ENCODE results near the gene CBLB. TPM values are rescaled to one million over a fixed set of nuclear protein-coding genes. Genes with fewer than 3 reads are reported as not detected.

Gene CBLB
- polyA plus RNA-seq, 4 donors = 8.8 to 29.8 (median 12.9) TPM

GRCh38 chr3:105686278-105686897, 182.4 kb downstream of the CBLB start:
- 27 to 46% (median 30%) methylated on average over 2 of the region's 2 CpGs for WGBS, 3 donors
- H3K27me3 ChIP-seq (ENCODE audit: control insufficient read depth in 3 of 3, insufficient read depth in 3 of 3, low read length in 3 of 3) = no peaks in the 10 kb centered on the region
- no peaks in the 10 kb centered on the region for H3K9me3 ChIP-seq (ENCODE audit: control insufficient read depth in 2 of 2, insufficient read depth in 1 of 2, low read depth in 1 of 2, low read length in 1 of 2)
- no peak overlapping the region for H3K27ac ChIP-seq (ENCODE audit: low read depth in 1 of 3, low read length in 2 of 3)
- DNase-seq = peak in 1 of 2 donors; percentile 7
- no peak overlapping the region for H3K4me3 ChIP-seq (ENCODE audit: low read depth in 1 of 3, low read length in 3 of 3)
- peak; percentile 96 for FAIRE-seq
- no peaks in the 10 kb centered on the region for H3K4me1 ChIP-seq (ENCODE audit: control insufficient read depth in 3 of 3, insufficient read depth in 2 of 3, low read depth in 1 of 3, low read length in 2 of 3)
- H3K36me3 ChIP-seq (ENCODE audit: control insufficient read depth in 3 of 3, insufficient read depth in 2 of 3, low read depth in 1 of 3, low read length in 3 of 3) = peaks cover 0 to 5% (median under 1%) of the 10 kb centered on the region in 3 donors

- no peak for DNase-seq
- H3K9me3 ChIP-seq (ENCODE audit: control insufficient read depth in 2 of 2, insufficient read depth in 1 of 2, low read depth in 1 of 2, low read length in 1 of 2) = no peaks in the 10 kb centered on the region
- no peak overlapping the region for H3K27ac ChIP-seq (ENCODE audit: low read depth in 1 of 3, low read length in 2 of 3)
- FAIRE-seq = no peak
- peaks cover 4 to 18% (median 4%) of the 10 kb centered on the region in 3 donors for H3K36me3 ChIP-seq (ENCODE audit: control insufficient read depth in 3 of 3, insufficient read depth in 2 of 3, low read depth in 1 of 3, low read length in 3 of 3)
- no peaks in the 10 kb centered on the region for H3K4me1 ChIP-seq (ENCODE audit: control insufficient read depth in 3 of 3, insufficient read depth in 2 of 3, low read depth in 1 of 3, low read length in 2 of 3)
- no peak overlapping the region for H3K4me3 ChIP-seq (ENCODE audit: low read depth in 1 of 3, low read length in 3 of 3)
- no peaks in the 10 kb centered on the region for H3K27me3 ChIP-seq (ENCODE audit: control insufficient read depth in 3 of 3, insufficient read depth in 3 of 3, low read length in 3 of 3)
- WGBS, 3 donors = 79 to 84% (median 84%) methylated on average over 2 of the region's 2 CpGs
Observed at GRCh38 chr3:105679951-105680350, 188.9 kb downstream of the CBLB start.

- Histone ChIP-seq H3K9me3 (ENCODE audit: control insufficient read depth in 2 of 2, insufficient read depth in 1 of 2, low read depth in 1 of 2, low read length in 1 of 2) (no peaks in the 10 kb centered on the region), H3K27ac (ENCODE audit: low read depth in 1 of 3, low read length in 2 of 3) (no peak overlapping the region), H3K36me3 (ENCODE audit: control insufficient read depth in 3 of 3, insufficient read depth in 2 of 3, low read depth in 1 of 3, low read length in 3 of 3) (peaks cover 7 to 18% (median 10%) of the 10 kb centered on the region in 3 donors), H3K4me3 (ENCODE audit: low read depth in 1 of 3, low read length in 3 of 3) (no peak overlapping the region), H3K4me1 (ENCODE audit: control insufficient read depth in 3 of 3, insufficient read depth in 2 of 3, low read depth in 1 of 3, low read length in 2 of 3) (no peaks in the 10 kb centered on the region), H3K27me3 (ENCODE audit: control insufficient read depth in 3 of 3, insufficient read depth in 3 of 3, low read length in 3 of 3) (no peaks in the 10 kb centered on the region)
- FAIRE-seq (no peak), DNase-seq (no peak)
- 45 to 68% (median 67%) methylated on average over 3 of the region's 3 CpGs for WGBS, 3 donors
Observed at GRCh38 chr3:105678017-105678416, 190.8 kb downstream of the CBLB start.

- DNase-seq (no peak), FAIRE-seq (no peak)
- no peak overlapping the region for H3K27ac ChIP-seq (ENCODE audit: low read depth in 1 of 3, low read length in 2 of 3)
- peaks cover 7 to 15% (median 11%) of the 10 kb centered on the region in 3 donors for H3K36me3 ChIP-seq (ENCODE audit: control insufficient read depth in 3 of 3, insufficient read depth in 2 of 3, low read depth in 1 of 3, low read length in 3 of 3)
- no peaks in the 10 kb centered on the region for H3K27me3 ChIP-seq (ENCODE audit: control insufficient read depth in 3 of 3, insufficient read depth in 3 of 3, low read length in 3 of 3)
- H3K9me3 ChIP-seq (ENCODE audit: control insufficient read depth in 2 of 2, insufficient read depth in 1 of 2, low read depth in 1 of 2, low read length in 1 of 2) = no peaks in the 10 kb centered on the region
- 72 to 77% (median 73%) methylated on average over 5 of the region's 5 CpGs for WGBS, 3 donors
- H3K4me3 ChIP-seq (ENCODE audit: low read depth in 1 of 3, low read length in 3 of 3) = no peak overlapping the region
- H3K4me1 ChIP-seq (ENCODE audit: control insufficient read depth in 3 of 3, insufficient read depth in 2 of 3, low read depth in 1 of 3, low read length in 2 of 3) = no peaks in the 10 kb centered on the region
Observed at GRCh38 chr3:105676621-105677300, 192.1 kb downstream of the CBLB start.

- no peak overlapping the region for H3K4me3 ChIP-seq (ENCODE audit: low read depth in 1 of 3, low read length in 3 of 3)
- DNase-seq = no peak
Observed at GRCh38 chr3:105674437-105675065, 194.3 kb downstream of the CBLB start.

GRCh38 chr3:105672996-105673395, 195.8 kb downstream of the CBLB start:
- no peaks in the 10 kb centered on the region for H3K9me3 ChIP-seq (ENCODE audit: control insufficient read depth in 2 of 2, insufficient read depth in 1 of 2, low read depth in 1 of 2, low read length in 1 of 2)
- no peak overlapping the region for H3K4me3 ChIP-seq (ENCODE audit: low read depth in 1 of 3, low read length in 3 of 3)
- no peak overlapping the region for H3K27ac ChIP-seq (ENCODE audit: low read depth in 1 of 3, low read length in 2 of 3)
- H3K4me1 ChIP-seq (ENCODE audit: control insufficient read depth in 3 of 3, insufficient read depth in 2 of 3, low read depth in 1 of 3, low read length in 2 of 3) = no peaks in the 10 kb centered on the region
- WGBS, 3 donors = 89 to 96% (median 93%) methylated on average over 5 of the region's 5 CpGs
- H3K27me3 ChIP-seq (ENCODE audit: control insufficient read depth in 3 of 3, insufficient read depth in 3 of 3, low read length in 3 of 3) = no peaks in the 10 kb centered on the region
- FAIRE-seq (no peak), DNase-seq (no peak)
- H3K36me3 ChIP-seq (ENCODE audit: control insufficient read depth in 3 of 3, insufficient read depth in 2 of 3, low read depth in 1 of 3, low read length in 3 of 3) = peaks cover 5 to 18% (median 7%) of the 10 kb centered on the region in 3 donors

More at GRCh38 chr3:105674437-105675065, 194.3 kb downstream of the CBLB start:
- Histone ChIP-seq H3K27ac (ENCODE audit: low read depth in 1 of 3, low read length in 2 of 3) (no peak overlapping the region), H3K36me3 (ENCODE audit: control insufficient read depth in 3 of 3, insufficient read depth in 2 of 3, low read depth in 1 of 3, low read length in 3 of 3) (peaks cover 3 to 12% (median 10%) of the 10 kb centered on the region in 3 donors), H3K4me1 (ENCODE audit: control insufficient read depth in 3 of 3, insufficient read depth in 2 of 3, low read depth in 1 of 3, low read length in 2 of 3) (no peaks in the 10 kb centered on the region), H3K27me3 (ENCODE audit: control insufficient read depth in 3 of 3, insufficient read depth in 3 of 3, low read length in 3 of 3) (no peaks in the 10 kb centered on the region), H3K9me3 (ENCODE audit: control insufficient read depth in 2 of 2, insufficient read depth in 1 of 2, low read depth in 1 of 2, low read length in 1 of 2) (no peaks in the 10 kb centered on the region)
- no peak for FAIRE-seq

- no peaks in the 10 kb centered on the region for H3K27me3 ChIP-seq (ENCODE audit: control insufficient read depth in 3 of 3, insufficient read depth in 3 of 3, low read length in 3 of 3)
- no peak overlapping the region for H3K4me3 ChIP-seq (ENCODE audit: low read depth in 1 of 3, low read length in 3 of 3)
- FAIRE-seq (no peak), DNase-seq (no peak)
- no peaks in the 10 kb centered on the region for H3K9me3 ChIP-seq (ENCODE audit: control insufficient read depth in 2 of 2, insufficient read depth in 1 of 2, low read depth in 1 of 2, low read length in 1 of 2)
- H3K4me1 ChIP-seq (ENCODE audit: control insufficient read depth in 3 of 3, insufficient read depth in 2 of 3, low read depth in 1 of 3, low read length in 2 of 3) = peaks cover 0 to under 1% (median 0%) of the 10 kb centered on the region in 3 donors
- peaks cover 0 to 24% (median 8%) of the 10 kb centered on the region in 3 donors for H3K36me3 ChIP-seq (ENCODE audit: control insufficient read depth in 3 of 3, insufficient read depth in 2 of 3, low read depth in 1 of 3, low read length in 3 of 3)
- H3K27ac ChIP-seq (ENCODE audit: low read depth in 1 of 3, low read length in 2 of 3) = no peak overlapping the region
Observed at GRCh38 chr3:105662306-105662705, 206.5 kb downstream of the CBLB start.

- Histone ChIP-seq H3K27ac (ENCODE audit: low read depth in 1 of 3, low read length in 2 of 3) (no peak overlapping the region), H3K9me3 (ENCODE audit: control insufficient read depth in 2 of 2, insufficient read depth in 1 of 2, low read depth in 1 of 2, low read length in 1 of 2) (no peaks in the 10 kb centered on the region), H3K36me3 (ENCODE audit: control insufficient read depth in 3 of 3, insufficient read depth in 2 of 3, low read depth in 1 of 3, low read length in 3 of 3) (peaks cover 0 to 24% (median 8%) of the 10 kb centered on the region in 3 donors), H3K4me3 (ENCODE audit: low read depth in 1 of 3, low read length in 3 of 3) (no peak overlapping the region), H3K4me1 (ENCODE audit: control insufficient read depth in 3 of 3, insufficient read depth in 2 of 3, low read depth in 1 of 3, low read length in 2 of 3) (peaks cover 0 to 7% (median 0%) of the 10 kb centered on the region in 3 donors), H3K27me3 (ENCODE audit: control insufficient read depth in 3 of 3, insufficient read depth in 3 of 3, low read length in 3 of 3) (no peaks in the 10 kb centered on the region)
- WGBS, 3 donors = 90 to 94% (median 90%) methylated on average over 3 of the region's 3 CpGs
- DNase-seq = no peak
- no peak for FAIRE-seq
Observed at GRCh38 chr3:105661461-105661860, 207.4 kb downstream of the CBLB start.

All from small intestine (tissue), 7 donors.